SK-N-SH (cell line): ENCODE data around the gene AKAP10.

ENCODE experiments used
- CHD2 ChIP-seq: fragments of 150-350 bp; IDR thresholded peaks from 2 replicates; pipeline ENCODE4 v1.6.1; 2018; ENCODE audit warnings: low read length; ENCODE audit not compliant: partially characterized antibody
- GATA2 ChIP-seq: sonication (generic); formaldehyde crosslinking; IDR thresholded peaks from 2 replicates; pipeline ENCODE4 v1.5.0; 2020; ENCODE audit warnings: mild to moderate bottlenecking, missing genetic modification reagents
- MAX ChIP-seq: IDR thresholded peaks from 2 replicates; pipeline ENCODE4 v1.4.0; 2012; ENCODE audit warnings: low read depth
- NFIC ChIP-seq: IDR thresholded peaks from 2 replicates; pipeline ENCODE4 v1.4.0; 2012; ENCODE audit warnings: borderline replicate concordance
- POLR2AphosphoS5 ChIP-seq: IDR thresholded peaks from 2 replicates; pipeline ENCODE4 v1.6.1; 2012; ENCODE audit warnings: low read depth, low read length
- REST ChIP-seq: IDR thresholded peaks from 2 replicates; pipeline ENCODE4 v1.6.1; 2012; ENCODE audit warnings: mild to moderate bottlenecking, low read depth, low read length, moderate library complexity
- TF ChIP-seq, protein P1 (sequence below): fragments of 200-600 bp; sonication (generic); IDR thresholded peaks from 2 replicates; pipeline ENCODE4 v1.6.1; 2017; ENCODE audit warnings: antibody characterized with exemption, mild to moderate bottlenecking, moderate library complexity
- TF ChIP-seq, protein P2 (sequence below): fragments of 150-350 bp; IDR thresholded peaks from 2 replicates; pipeline ENCODE4 v1.6.1; 2017; ENCODE audit warnings: antibody characterized with exemption, low read length, low read depth, borderline replicate concordance

GRCh38 chr17:19938736-19939135, 38.9 kb downstream of the AKAP10 start:
- TF ChIP-seq MAX (no peak), GATA2 (CRISPR knock-in tag) (no peak), CHD2 (no peak), REST (no peak), NFIC (no peak), POLR2AphosphoS5 (no peak)
- TF ChIP-seq, protein P1, sequence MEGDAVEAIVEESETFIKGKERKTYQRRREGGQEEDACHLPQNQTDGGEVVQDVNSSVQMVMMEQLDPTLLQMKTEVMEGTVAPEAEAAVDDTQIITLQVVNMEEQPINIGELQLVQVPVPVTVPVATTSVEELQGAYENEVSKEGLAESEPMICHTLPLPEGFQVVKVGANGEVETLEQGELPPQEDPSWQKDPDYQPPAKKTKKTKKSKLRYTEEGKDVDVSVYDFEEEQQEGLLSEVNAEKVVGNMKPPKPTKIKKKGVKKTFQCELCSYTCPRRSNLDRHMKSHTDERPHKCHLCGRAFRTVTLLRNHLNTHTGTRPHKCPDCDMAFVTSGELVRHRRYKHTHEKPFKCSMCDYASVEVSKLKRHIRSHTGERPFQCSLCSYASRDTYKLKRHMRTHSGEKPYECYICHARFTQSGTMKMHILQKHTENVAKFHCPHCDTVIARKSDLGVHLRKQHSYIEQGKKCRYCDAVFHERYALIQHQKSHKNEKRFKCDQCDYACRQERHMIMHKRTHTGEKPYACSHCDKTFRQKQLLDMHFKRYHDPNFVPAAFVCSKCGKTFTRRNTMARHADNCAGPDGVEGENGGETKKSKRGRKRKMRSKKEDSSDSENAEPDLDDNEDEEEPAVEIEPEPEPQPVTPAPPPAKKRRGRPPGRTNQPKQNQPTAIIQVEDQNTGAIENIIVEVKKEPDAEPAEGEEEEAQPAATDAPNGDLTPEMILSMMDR: no peak
- TF ChIP-seq, protein P2, sequence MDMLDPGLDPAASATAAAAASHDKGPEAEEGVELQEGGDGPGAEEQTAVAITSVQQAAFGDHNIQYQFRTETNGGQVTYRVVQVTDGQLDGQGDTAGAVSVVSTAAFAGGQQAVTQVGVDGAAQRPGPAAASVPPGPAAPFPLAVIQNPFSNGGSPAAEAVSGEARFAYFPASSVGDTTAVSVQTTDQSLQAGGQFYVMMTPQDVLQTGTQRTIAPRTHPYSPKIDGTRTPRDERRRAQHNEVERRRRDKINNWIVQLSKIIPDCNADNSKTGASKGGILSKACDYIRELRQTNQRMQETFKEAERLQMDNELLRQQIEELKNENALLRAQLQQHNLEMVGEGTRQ: no peak
